GM12892 (cell line): Measurements from ENCODE around the gene MRPS27.

Source experiments
- POLR2A ChIP-seq: IDR thresholded peaks from 2 replicates; pipeline ENCODE4 v1.6.1; 2011; ENCODE audit warnings: low read depth, low read length, control low read depth
- POLR2AphosphoS5 ChIP-seq: IDR thresholded peaks from 2 replicates; pipeline ENCODE4 v1.6.1; 2011; ENCODE audit warnings: low read depth, low read length, control low read depth

DNA sequence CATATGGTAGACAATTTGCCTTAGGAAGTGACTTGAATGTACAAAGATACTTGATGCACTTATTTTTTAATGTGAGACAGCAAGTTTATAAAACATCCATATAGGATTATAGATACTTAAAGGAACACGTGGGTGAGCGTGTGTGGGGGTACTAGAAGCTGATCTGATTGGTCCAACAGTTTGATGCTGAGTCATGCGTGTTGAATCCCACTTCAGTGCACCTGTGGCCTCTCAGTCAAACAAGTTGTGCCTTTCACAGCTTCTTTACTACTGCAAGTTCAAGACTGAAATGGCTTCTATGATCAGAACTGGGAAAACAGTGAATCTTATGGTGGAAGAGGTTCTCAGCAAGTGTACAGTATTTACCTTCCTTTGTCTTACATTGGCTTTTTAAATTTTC lies 113.9 kb downstream of the MRPS27 start:
- TF ChIP-seq POLR2A, result no peak
- TF ChIP-seq POLR2AphosphoS5, result no peak
